PFSK-1 (cell line): Measurements from ENCODE around the gene TAS2R13.

Source experiments
- FOXP2 ChIP-seq: optimal IDR thresholded peaks from 2 replicates; pipeline ENCODE3; 2011; ENCODE audit warnings: borderline replicate concordance, control low read depth, inconsistent platforms; ENCODE audit not compliant: insufficient read depth; ENCODE audit errors: extremely low read length, extremely low read depth
- POLR2AphosphoS5 ChIP-seq: IDR thresholded peaks from 2 replicates; pipeline ENCODE4 v1.6.1; 2012; ENCODE audit warnings: low read depth, mild to moderate bottlenecking, control low read depth, low read length, moderate library complexity
- REST ChIP-seq, 2 experiments: IDR thresholded peaks; 2 replicates each; pipeline versions ENCODE4 v1.6.1 to v1.8.0; 2011 to 2012; ENCODE audit warnings: low read depth in 2 of 2, low read length in 2 of 2, control low read depth in 1 of 2, inconsistent platforms in 1 of 2, mild to moderate bottlenecking in 1 of 2, moderate library complexity in 1 of 2; ENCODE audit not compliant: insufficient read depth in 1 of 2
- SIN3A ChIP-seq: IDR thresholded peaks from 2 replicates; pipeline ENCODE4 v1.6.1; 2012; ENCODE audit warnings: mild to moderate bottlenecking, low read length, moderate library complexity, borderline replicate concordance; ENCODE audit not compliant: insufficient read depth
- TAF1 ChIP-seq: IDR thresholded peaks from 2 replicates; pipeline ENCODE4 v1.6.1; 2012; ENCODE audit warnings: low read length, control low read depth, borderline replicate concordance; ENCODE audit not compliant: insufficient read depth

The TAS2R13 gene

GRCh38 chr12:10936506-10936905 lies 27.1 kb upstream of the TAS2R13 start:
- TF ChIP-seq FOXP2 = no peak
- no peak for TF ChIP-seq REST (IDR thresholded peaks at IDR 0.05; ENCODE audit: insufficient read depth in 1 of 2, low read depth in 2 of 2, low read length in 2 of 2)
- TF ChIP-seq POLR2AphosphoS5 = no peak
- no peak for TF ChIP-seq SIN3A
- TF ChIP-seq TAF1 = no peak

DNA sequence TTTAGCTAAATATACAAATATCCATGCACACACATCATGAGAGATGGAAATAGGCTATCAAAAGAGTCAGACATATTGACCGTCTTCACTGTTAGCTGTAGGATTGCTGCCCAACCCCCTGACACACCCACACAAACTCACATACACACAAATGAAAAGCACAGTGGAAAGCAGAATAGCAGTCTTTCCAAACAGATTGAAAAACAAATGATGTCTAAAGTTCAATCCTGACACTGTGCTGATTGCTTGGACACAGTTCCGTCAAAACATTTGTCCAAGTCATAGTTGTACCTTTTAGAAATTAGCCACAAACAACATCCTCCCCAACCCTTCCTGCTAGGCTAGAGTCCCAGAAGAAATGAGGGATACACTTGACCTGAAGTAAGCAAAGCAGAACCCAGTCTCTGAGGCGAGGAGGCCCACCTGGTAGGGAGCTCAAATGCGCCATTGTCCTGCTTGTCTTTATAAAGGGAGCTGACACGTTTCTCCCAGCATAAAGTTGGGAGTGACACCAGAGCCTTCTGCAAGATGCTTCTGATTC lies 19.5 kb upstream of the TAS2R13 start, which contains the start of gene PRH2:
Gene PRH2, plus strand, starts transcription at position 491 of the 541 bp plus-strand sequence. Its CDS starts 38 bp downstream, at position 529.
- TF ChIP-seq POLR2AphosphoS5 = no peak
- no peak for TF ChIP-seq REST (IDR thresholded peaks at IDR 0.05; ENCODE audit: insufficient read depth in 1 of 2, low read depth in 2 of 2, low read length in 2 of 2)
- no peak for TF ChIP-seq SIN3A
- TF ChIP-seq TAF1 = no peak
- no peak for TF ChIP-seq FOXP2

- TF ChIP-seq REST (IDR thresholded peaks at IDR 0.05; ENCODE audit: insufficient read depth in 1 of 2, low read depth in 2 of 2, low read length in 2 of 2) (no peak), TAF1 (no peak), SIN3A (no peak), FOXP2 (no peak), POLR2AphosphoS5 (no peak)
These were observed 16.9 kb upstream of the TAS2R13 start for GRCh38 chr12:10926269-10926668.

DNA sequence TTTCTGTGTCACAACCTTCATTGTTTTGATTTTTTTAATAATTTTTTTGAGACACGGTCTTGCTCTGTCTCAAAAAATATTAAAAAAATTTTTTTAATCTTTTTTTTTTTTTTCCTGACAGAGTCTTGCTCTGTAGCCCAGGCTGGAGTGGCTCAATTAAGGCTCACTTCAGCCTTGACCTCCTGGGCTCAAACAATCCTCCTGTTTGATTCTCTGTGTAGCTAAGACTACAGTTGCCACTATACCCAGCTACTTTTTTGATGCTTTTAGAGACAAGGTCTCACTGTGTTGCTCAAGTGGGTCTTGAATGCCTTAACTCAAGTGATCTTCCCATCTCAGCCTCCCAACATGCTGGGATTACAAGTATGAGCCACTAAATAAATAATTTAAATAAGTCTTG lies 10.4 kb upstream of the TAS2R13 start:
- no peak for TF ChIP-seq FOXP2
- no peak for TF ChIP-seq SIN3A

DNA sequence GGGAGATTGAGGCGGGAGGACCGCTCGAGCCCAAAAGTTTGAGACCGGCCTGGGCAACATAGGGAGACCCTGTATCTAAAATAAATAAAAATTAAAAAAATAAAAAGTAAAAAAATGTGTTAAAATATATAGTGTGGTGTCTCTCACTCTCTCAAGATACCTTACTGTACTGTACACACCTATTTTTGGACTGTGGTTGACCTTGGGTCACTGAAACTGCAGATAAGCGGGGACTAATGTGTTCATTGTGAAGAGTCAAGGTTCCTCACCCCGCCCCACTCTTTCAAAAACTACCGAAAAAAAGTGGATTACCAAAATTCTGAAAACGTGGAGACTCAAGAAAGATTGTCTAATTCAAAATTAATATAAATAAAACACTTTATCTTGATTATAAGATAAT lies 1.0 kb upstream of the TAS2R13 start:
- TF ChIP-seq FOXP2 (no peak), TAF1 (no peak), POLR2AphosphoS5 (no peak), SIN3A (no peak), REST (IDR thresholded peaks at IDR 0.05; ENCODE audit: insufficient read depth in 1 of 2, low read depth in 2 of 2, low read length in 2 of 2) (no peak)
